GM19099 (cell line): ENCODE measurements around the gene CHD6.

Experiments used
- POLR2A ChIP-seq: IDR thresholded peaks from 3 replicates; pipeline ENCODE4 v1.6.1; 2011; ENCODE audit warnings: low read depth; ENCODE audit not compliant: insufficient read length; ENCODE audit errors: extremely low read depth

Gene CHD6

GRCh38 chr20:41627001-41627495, 8.9 kb upstream of the CHD6 start:
- no peak for TF ChIP-seq POLR2A

GRCh38 chr20:41623625-41624375, 5.6 kb upstream of the CHD6 start:
- no peak for TF ChIP-seq POLR2A

GRCh38 chr20:41622584-41622983, 4.4 kb upstream of the CHD6 start:
- TF ChIP-seq POLR2A, result no peak

GRCh38 chr20:41621971-41622370, 3.8 kb upstream of the CHD6 start:
- no peak for TF ChIP-seq POLR2A

- TF ChIP-seq POLR2A, result no peak
Observed at GRCh38 chr20:41621421-41621820, 3.2 kb upstream of the CHD6 start.

GRCh38 chr20:41619360-41620100, 1.4 kb upstream of the CHD6 start:
- TF ChIP-seq POLR2A, result no peak

GRCh38 chr20:41618807-41619311, 682 bp upstream of the CHD6 start:
- TF ChIP-seq POLR2A, result no peak

- TF ChIP-seq POLR2A, result peak; percentile 10
Observed at GRCh38 chr20:41617059-41617901, 897 bp downstream of the CHD6 start.

- no peak for TF ChIP-seq POLR2A
Observed at GRCh38 chr20:41616228-41616627, 1.9 kb downstream of the CHD6 start.

GRCh38 chr20:41615676-41616075, 2.5 kb downstream of the CHD6 start:
- no peak for TF ChIP-seq POLR2A

GRCh38 chr20:41615110-41615509, 3.1 kb downstream of the CHD6 start:
- no peak for TF ChIP-seq POLR2A

GRCh38 chr20:41613321-41613720, 4.9 kb downstream of the CHD6 start:
- TF ChIP-seq POLR2A, result no peak

- TF ChIP-seq POLR2A, result no peak
Observed at GRCh38 chr20:41609474-41609873, 8.7 kb downstream of the CHD6 start.

GRCh38 chr20:41608606-41609005, 9.6 kb downstream of the CHD6 start:
- no peak for TF ChIP-seq POLR2A

- no peak for TF ChIP-seq POLR2A
Observed at GRCh38 chr20:41607791-41608190, 10.4 kb downstream of the CHD6 start.
